ENCODE results near the gene UBE2R2.
"Not testable (repeated sequence)": the region's sequence is repeated elsewhere in the genome, so short reads cannot be mapped to it uniquely, and the experiment has no call there.

UBE2R2 gene

DNA sequence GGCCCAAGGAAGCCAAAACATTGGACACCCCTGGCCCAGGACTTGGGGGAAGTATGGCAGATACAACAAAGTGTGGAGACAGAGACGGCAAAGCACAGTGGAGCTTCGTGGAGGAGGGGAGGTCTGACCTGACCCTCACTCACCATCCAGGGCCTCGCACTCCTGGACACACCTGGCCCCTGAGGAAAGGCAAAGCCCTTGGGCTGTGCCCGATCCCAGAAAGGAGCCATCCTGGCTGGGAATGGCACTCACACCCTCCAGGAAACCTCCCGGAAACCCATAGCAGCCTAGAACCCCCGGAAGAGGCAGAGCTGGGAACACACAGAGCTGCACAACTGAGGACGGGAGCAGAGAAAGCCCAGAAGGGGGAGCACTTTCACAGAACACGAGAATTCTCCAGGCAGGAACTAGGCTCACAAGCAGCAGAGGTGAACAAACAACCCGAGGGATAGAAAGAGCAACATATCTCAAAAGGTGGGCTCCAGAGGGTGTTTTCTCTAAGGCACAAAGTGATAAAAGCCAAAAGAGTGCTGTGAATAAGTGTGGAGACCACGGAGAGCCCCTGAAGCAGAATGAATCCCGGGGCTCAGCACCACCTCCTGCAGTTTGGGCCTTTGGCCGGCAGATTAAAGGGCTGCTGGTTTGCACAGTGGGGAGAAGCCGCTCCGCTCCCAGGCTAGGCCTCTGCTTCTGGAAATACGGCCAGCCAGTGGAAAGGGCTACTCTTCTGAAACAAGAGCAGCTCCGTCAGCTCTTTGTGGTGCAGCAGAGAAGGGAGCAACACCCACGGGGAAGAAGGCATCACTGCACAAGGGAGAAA, 108.2 kb downstream of the UBE2R2 start:
- in situ Hi-C loops (cut with HindIII; ENCODE audit: low sequenced_read_pairs), result no loop called here

DNA sequence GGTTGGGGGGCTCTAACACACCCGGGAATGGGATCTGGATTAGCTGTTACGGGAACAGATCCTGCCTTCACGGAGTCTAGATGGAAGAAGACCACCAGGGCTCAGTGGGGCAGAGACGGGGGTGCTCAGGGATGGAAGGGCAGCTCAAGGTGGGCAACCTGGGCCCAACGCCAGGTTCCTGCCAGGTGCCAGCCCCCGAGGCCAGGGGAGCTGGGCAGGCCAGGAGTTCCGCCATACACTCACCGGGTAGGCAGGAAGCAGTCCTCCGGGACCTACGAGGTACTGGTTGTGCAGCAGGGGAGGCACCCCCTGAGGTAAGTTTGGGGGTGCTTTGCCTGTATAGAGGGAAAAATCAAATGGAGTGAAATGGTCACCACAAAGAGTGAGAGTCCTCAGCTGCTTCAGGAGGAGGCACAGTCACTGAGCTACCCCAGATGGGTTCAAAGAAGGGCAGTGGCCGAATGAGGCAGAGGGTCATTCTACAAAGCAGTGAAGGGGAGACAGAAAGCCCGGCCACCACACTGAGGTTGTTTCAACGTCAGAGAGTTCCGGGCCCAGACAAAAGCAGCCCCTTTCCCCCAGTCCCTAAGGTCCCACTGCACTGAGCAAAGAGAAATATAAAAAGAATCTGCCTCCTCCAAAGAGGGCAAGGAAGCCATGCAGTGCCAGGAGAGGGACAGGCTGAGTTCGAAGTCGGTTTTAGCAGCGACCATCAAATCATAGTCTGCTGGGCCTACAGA, 110.0 kb downstream of the UBE2R2 start:
- in situ Hi-C loops (cut with HindIII; ENCODE audit: low sequenced_read_pairs), result no loop called here

DNA sequence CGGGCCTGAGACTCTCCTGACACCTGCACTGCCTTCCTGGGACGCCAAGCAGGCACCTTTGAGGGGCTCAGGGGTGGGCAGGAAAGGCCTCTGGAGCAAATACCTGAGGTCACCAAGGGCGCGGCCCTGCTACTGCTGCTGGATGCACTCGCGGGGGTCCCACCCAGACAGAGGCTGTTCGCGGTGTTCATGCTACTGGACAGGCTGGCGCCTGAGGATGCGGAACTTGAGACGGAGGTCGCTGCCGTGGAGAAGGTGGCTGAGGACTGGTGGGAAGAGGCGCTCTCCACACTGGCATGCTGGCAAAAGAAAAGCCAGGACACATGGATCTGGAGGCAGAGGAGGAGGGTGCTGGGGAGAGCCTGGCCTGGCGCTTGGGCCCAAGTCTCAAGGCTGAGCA, 110.7 kb downstream of the UBE2R2 start:
- in situ Hi-C loops (cut with HindIII; ENCODE audit: low sequenced_read_pairs), result no loop called here

DNA sequence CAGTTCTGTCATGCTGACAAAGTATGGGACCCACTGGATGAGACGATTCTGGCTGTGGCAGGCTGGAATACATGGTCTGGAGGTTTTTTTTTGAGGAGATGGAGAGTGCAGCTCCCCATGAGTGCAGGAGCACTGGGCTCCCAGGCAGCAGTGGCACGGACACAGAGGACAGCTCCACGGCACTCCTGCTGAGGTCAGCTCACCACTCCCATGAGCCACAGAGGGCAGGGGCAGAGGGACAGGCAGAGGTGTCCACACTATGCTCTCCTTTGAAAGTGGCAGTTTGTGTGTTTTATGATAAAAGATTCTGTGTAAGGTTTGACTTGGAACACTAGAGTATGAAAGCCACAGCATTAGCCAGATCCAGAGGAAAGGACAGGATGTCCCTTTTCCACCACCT, 114.4 kb downstream of the UBE2R2 start:
- in situ Hi-C loops (cut with HindIII; ENCODE audit: low sequenced_read_pairs), result no loop called here

DNA sequence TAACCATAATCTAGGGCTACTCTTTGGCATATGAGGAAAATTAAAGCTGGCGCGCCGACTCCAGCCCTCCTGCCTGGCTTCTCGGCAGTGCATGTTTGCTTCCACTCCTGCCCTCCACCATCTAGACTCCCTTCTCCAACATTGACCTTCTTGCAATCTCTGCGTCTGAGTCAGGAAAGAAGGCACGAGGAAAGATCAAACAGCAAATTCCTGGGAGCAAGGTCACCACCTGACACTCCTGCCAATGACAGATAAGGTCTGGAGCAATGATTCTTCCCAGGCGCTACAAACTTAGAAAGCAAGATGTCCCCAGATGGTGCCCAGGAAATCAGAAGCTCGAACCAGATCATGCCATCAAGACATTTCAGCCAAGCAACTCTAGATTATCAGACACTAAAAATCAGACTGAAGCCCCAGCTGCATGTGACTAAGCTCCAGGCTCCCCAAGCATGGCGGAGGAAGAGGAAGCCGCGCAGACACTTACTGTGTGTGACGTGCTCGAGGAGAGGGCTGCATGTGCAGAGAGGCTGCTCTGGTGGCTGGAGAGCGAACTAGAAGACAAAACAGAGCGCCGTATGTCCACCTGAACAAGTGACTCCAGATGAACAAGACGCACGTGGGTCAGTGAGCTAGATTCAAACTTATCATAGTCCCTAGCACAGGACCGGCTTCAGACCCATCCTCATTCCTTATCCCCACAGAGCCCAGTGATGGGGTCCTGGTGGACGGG, 115.3 kb downstream of the UBE2R2 start:
- in situ Hi-C loops (cut with HindIII; ENCODE audit: low sequenced_read_pairs), result no loop called here

DNA sequence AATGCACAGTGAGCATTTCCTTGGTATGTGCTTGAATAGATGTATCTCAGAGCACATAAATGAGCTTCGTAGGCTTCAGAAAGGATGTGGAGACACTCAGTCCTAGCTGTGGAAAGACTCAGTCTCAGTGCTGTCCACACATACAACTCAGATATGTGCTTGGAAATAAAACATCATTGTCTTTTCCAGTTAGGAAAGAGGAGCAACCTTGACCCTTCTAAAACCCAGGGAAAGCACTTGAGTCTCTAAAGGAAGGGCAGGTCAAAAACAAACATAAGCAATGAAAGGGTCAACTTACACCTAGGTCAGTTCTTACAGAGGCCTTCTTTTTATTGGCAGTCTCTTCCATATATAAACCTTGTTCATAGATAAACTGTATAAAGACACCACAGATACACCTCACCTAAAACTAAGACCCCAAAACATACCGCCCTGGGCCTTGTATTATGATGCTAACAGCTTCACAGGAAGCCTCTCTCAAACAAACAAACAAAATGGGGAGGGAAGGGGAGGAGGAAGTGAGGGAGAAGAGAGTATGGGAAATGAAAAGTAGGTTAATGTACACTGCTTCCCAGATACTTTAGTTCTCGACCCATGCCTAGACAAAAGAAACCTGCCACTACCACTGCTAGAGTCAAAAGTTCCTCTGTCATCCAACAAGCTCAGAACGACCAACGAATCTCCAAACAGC, 117.4 kb downstream of the UBE2R2 start:
- in situ Hi-C loops (cut with HindIII; ENCODE audit: low sequenced_read_pairs), result no loop called here

DNA sequence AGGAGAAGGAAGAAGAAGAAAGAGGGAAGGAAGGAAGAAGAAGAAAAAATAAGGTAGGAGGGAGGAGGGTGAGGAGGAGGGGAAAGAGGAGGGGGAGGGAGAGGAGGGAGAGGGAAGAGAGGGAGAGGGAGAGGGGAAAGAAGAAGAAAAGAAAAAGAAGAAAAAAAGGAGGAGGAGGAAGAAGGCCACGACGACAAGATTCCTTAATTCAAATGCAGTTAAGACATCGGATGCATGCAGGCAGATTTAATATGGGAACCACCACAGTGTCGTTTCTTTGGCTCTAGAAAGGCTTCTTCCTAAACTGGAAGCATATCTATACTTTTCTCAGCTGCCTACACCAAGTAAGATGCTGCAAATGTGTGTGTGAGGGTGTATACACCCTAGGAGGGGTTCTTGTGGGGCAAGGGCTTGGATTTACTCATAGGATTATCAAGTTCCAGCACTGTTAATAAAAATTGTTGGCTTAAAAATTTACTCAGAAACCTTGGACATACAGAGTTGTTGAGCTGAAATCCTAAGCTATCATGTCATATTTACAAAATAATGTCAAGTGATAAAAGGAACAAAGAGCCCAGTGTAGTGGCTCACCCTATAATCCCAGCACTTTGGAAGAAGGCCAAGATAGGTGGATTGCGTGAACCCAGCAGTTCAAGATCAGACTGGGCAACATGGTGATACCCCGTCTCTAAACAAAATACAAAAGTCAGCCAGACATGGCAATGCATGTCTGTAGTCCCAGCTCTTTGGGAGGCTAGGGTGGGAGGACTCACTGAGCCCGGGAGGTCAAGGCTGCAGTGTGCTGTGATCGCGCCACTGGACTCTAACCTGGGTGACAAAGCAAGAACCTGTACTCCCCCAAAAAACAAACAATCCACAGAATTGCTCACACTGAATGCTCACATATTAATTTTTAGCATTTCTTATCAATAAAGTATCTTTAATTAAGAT, 123.2 kb downstream of the UBE2R2 start:
- in situ Hi-C loops (cut with HindIII; ENCODE audit: low sequenced_read_pairs), result no loop called here

DNA sequence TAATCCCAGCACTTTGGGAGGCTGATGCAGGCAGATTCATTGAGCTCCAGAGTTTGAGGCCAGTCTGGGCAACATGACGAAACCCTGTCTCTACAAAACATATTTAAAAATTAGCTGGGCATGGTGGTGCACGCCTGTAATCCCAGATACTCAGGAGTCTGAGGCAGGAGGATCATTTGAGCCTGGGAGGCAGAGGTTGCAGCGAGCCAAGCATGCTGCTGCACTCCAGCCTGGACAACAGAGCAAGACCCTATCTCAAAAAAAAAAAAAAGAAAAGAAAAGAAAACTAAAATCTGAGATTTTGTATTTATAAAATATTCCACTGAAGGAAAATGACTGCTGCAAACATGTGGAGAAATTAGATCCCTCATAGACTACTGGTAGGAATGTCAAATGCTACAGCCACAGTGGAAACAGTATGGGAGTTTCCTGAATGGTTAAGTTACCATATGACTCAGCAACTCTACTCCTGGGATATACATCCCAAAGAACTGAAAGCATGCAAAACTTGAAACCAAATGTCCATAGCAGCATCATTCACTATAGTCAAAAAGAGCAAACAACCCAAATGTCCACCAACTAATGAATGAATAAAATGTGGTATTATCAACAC, 125.6 kb downstream of the UBE2R2 start:
- in situ Hi-C loops (cut with HindIII; ENCODE audit: low sequenced_read_pairs), result no loop called here

DNA sequence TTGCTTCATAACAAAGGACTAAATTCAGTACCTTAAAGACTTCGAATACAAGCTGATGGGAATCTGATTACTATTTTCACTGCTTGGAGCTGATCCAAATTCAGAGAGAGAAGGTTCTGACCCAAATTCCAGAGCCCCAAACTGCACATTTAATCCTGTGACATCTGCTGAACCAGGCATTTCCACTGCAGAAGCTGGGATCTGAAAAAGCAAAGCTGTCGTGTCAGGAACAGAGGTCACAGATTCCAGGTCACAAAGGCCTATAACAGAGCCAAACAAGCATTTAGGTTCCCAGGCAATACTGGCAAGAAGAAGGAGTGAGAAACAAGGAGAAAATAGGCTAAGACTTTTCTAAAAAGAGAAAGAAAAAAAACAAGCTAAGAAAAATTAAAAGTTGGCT, 126.4 kb downstream of the UBE2R2 start:
- in situ Hi-C loops (cut with HindIII; ENCODE audit: low sequenced_read_pairs), result no loop called here

DNA sequence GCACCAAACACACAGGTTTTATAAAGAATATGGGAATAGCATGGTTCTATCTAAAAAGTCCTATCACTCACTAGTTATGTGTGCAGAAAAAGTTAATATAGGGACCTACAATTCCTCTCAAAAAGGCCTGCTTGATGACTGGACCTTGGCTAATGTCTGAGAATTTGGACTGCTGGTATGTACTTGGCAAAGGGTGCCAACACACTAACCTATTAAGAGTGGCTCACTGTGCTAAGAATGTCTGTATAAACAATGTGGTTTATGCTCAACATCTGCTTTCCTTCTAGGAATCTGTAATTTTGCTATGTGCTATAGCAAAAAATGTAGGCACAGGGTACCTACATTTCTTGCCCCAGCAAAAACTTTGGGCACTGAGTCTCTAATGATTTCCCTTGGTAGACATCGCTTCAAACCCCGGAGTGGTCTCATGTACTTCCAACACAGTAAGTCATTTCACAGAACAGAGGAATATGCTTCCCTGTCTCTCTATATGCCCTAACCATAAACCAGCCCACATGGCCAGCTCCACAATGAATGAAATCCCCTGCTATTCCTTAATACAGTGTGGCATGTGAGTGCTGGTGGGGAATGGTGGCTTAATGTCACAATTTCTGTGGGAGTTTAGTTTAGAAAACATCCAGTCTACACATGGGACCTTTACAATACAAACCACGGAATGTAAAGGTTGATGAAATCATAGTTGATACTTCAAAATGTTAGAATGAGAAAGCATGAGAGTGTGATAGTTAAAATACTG, 130.0 kb downstream of the UBE2R2 start:
- in situ Hi-C loops (cut with HindIII; ENCODE audit: low sequenced_read_pairs), result no loop called here

DNA sequence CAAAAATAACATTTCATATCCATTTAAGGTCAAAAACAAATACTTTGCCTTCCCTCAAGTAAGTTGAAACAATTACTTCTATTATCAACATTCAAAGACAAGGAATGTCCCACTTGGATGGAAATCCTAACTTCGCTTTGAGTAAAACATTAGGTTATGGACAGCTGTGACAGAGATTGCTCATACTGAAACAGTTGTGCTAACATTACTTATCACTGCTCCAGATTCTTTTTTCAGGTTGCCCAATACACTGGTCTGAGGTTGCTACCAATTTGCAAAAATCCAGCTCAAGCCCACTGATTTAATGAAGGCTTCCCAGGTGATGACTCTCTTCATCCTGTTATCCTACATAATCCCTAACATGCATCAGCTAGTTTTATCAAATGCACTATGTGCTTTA, 133.4 kb downstream of the UBE2R2 start:
- in situ Hi-C loops (cut with HindIII; ENCODE audit: low sequenced_read_pairs), result no loop called here

DNA sequence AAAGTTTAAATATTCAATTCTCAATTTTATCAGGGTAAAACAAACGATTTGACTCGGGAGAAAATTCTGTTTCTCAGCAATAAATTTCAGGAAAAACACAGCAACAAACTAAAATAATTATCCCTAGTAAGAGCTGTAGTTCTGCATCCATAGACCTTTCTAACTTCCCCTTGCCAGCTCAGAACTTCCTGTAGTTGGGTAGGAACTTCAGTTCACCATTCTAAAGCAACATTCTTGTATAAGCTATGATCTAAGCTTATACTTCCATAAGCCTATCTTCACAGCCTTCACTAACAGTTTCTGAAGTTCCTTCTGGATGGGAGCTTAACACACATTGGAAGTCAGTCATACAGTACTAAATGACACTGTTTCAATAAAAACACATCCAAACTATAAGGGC, 135.1 kb downstream of the UBE2R2 start:
- in situ Hi-C loops (cut with HindIII; ENCODE audit: low sequenced_read_pairs), result no loop called here

DNA sequence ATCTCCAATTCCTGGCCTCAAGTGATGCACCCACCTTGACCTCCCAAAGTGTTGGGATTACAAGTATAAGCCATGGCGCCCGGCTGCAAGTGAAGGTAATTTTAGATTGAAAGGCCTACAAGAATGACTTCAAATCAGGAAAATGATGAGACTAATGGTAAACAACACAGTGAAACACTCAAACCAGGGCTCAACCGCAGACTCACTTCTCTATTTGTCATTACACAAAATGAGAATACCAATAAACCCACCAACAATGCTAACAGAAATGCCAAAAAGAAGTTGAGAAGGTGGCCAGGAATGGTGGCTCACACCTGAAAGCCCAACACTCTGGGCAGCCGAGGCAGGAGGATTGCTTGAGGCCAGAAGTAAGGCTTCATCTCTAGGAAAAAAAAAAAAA, 139.6 kb downstream of the UBE2R2 start:
- in situ Hi-C loops (cut with HindIII; ENCODE audit: low sequenced_read_pairs), result no loop called here

DNA sequence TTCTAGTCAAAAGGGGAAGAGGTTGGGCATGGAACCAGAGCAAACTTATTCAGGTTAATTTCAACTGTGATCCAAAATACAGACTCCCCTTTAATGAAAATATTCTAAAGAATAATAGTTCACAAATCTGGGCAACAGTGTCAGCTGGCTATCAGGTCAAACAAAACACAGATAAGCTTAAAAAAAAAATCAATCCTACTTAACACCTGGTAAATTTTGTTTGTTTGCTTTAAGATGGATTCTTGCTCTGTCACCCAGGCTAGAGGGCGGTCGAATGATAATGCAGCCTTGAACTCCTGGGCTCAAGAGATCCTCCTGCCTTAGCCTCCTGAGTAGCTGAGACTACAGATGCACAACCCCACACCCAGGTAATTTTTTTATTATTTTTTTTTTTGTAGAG, 142.8 kb downstream of the UBE2R2 start:
- in situ Hi-C loops (cut with HindIII; ENCODE audit: low sequenced_read_pairs), result no loop called here

DNA sequence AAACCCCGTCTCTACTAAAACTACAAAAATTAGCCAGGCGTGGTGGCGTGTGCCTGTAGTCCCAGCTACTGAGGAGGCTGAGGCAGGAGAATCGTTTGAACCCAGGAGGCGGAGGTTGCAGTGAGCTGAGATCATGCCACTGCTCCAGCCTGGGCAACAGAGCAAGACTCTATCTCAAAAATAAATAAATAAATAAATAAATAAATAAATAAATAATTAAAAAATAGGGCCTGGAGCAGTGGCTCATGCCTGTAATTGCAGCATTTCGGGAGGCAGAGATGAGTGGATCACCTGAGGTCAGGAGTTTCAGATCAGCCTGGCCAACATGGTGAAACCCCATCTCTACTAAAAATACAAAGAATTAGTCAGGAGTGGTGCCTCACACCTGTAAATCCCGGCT, 145.5 kb downstream of the UBE2R2 start:
- in situ Hi-C loops (cut with HindIII; ENCODE audit: low sequenced_read_pairs), result not testable (repeated sequence)

DNA sequence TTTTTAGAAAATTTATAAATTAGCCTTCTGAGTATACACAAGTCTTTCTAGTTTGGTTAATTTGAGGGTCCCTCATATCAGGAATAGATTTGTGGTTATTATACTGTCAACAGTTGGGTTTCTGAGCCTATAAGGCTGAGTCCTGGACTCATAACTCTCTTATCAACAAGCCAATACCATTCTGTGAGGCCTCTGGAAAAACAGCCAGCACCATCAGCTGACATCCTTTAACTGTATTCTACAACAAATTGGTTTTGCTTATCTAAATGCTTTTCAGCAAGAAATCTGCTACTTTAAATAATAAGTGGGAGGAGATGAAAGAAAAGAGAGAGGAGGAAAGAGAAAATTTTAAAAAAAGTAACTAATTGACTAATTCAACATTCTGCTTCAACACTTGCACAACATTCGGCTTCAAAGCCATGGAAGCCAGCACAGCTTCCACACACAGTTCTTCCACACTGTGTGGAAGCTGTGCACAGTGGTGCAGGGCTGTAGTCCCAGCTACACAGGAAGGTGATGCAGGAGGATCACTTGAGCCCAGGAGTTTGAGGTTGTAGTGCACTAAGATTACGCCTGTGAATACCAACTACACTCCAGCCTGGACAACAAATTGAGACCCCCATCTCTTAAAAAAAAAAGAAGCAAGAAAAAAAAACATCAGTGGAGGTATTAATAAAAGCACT, 147.3 kb downstream of the UBE2R2 start:
- in situ Hi-C loops (cut with HindIII; ENCODE audit: low sequenced_read_pairs), result no loop called here

All from DLD1 (cell line).